Suprapubic skin (tissue), 4 donors: Measurements from ENCODE around the gene CSNK1A1L. TPM values are rescaled to one million over a fixed set of nuclear protein-coding genes. Genes with fewer than 3 reads are reported as not detected.

ENCODE experiments used
- DNase-seq, 2 donors: peaks; one replicate each; pipeline ENCODE4 v3.0.0-alpha.2; 2019; ENCODE audit warnings: low spot score in 2 of 2
- H3K27ac ChIP-seq: fragments of 200-600 bp; sonication (generic); one replicate; pipeline ENCODE4 v1.5.1; 2019
- H3K27me3 ChIP-seq: fragments of 200-600 bp; sonication (generic); one replicate; pipeline ENCODE4 v1.5.1; 2019
- H3K36me3 ChIP-seq: fragments of 200-600 bp; sonication (generic); one replicate; pipeline ENCODE4 v1.5.1; 2019
- H3K4me1 ChIP-seq: fragments of 200-600 bp; sonication (generic); one replicate; pipeline ENCODE4 v1.5.1; 2019
- H3K4me3 ChIP-seq: fragments of 200-600 bp; sonication (generic); one replicate; pipeline ENCODE4 v1.5.1; 2019; ENCODE audit warnings: mild to moderate bottlenecking
- H3K9me3 ChIP-seq: fragments of 200-600 bp; sonication (generic); one replicate; pipeline ENCODE4 v1.5.1; 2019
- CTCF ChIP-seq, 2 donors: fragments of 200-600 bp in 1 of 2; fragments of 450-650 bp in 1 of 2; sonication (generic) in 1 of 2; IDR thresholded peaks; one replicate each; pipeline ENCODE4 v1.5.1; 2016 to 2019; ENCODE audit warnings: antibody characterized with exemption in 2 of 2, mild to moderate bottlenecking in 1 of 2, moderate library complexity in 1 of 2
- EP300 ChIP-seq: sonication (generic); formaldehyde crosslinking; IDR thresholded peaks from one replicate; pipeline ENCODE4 v1.6.1; 2017; ENCODE audit warnings: antibody characterized with exemption
- POLR2A ChIP-seq, 2 donors: fragments of 450-650 bp; IDR thresholded peaks; one replicate each; pipeline ENCODE4 v1.6.1; 2017; ENCODE audit warnings: antibody characterized with exemption in 2 of 2, mild to moderate bottlenecking in 2 of 2, moderate library complexity in 2 of 2
- POLR2AphosphoS5 ChIP-seq, 3 donors: sonication (generic); formaldehyde crosslinking; IDR thresholded peaks; one replicate each; pipeline ENCODE4 v1.6.1; 2017; ENCODE audit warnings: antibody characterized with exemption in 3 of 3
- WGBS: methylation state at CpG from one replicate; pipeline ENCODE4 v1.1.5; 2018; 5-methylcytosine and 5-hydroxymethylcytosine counted together
- total RNA-seq, 4 donors: library from RNA; depleted of rRNA; stranded (reverse); fragments of >200 nt; gene quantifications; one replicate each; pipeline ENCODE4 v1.1.0, GENCODE V29; 2016

The CSNK1A1L gene
- total RNA-seq, 4 donors from 2014 or later, result not detected

- TF ChIP-seq CTCF (IDR thresholded peaks at IDR 0.05) (no peak), POLR2A (IDR thresholded peaks at IDR 0.05) (no peak), POLR2AphosphoS5 (IDR thresholded peaks at IDR 0.05) (no peak), EP300 (no peak)
- H3K36me3 ChIP-seq, result no peaks in the 10 kb centered on the region
- H3K27ac ChIP-seq, result no peak overlapping the region
- H3K9me3 ChIP-seq, result no peaks in the 10 kb centered on the region
- H3K4me1 ChIP-seq, result no peaks in the 10 kb centered on the region
- WGBS, result 81% methylated on average over 1 of the region's 1 CpG
- no peak for DNase-seq
- H3K27me3 ChIP-seq, result no peaks in the 10 kb centered on the region
- H3K4me3 ChIP-seq, result no peak overlapping the region
Observed at GRCh38 chr13:37091835-37092234, 13.6 kb downstream of the CSNK1A1L start.

- TF ChIP-seq CTCF (IDR thresholded peaks at IDR 0.05) (no peak), EP300 (no peak), POLR2AphosphoS5 (IDR thresholded peaks at IDR 0.05) (no peak), POLR2A (IDR thresholded peaks at IDR 0.05) (no peak)
- Histone ChIP-seq H3K36me3 (no peaks in the 10 kb centered on the region), H3K4me1 (no peaks in the 10 kb centered on the region), H3K27me3 (no peaks in the 10 kb centered on the region), H3K9me3 (no peaks in the 10 kb centered on the region), H3K27ac (no peak overlapping the region), H3K4me3 (no peak overlapping the region)
- 93% methylated on average over 2 of the region's 2 CpGs for WGBS
- DNase-seq, result no peak
Observed at GRCh38 chr13:37090912-37091311, 14.6 kb downstream of the CSNK1A1L start.

- H3K27ac ChIP-seq, result no peak overlapping the region
- H3K4me3 ChIP-seq, result no peak overlapping the region
- WGBS, result 94% methylated on average over 3 of the region's 3 CpGs
Observed at GRCh38 chr13:37089495-37089894, 16.0 kb downstream of the CSNK1A1L start.

GRCh38 chr13:37087486-37087885 lies 18.0 kb downstream of the CSNK1A1L start:
- Histone ChIP-seq H3K9me3 (no peaks in the 10 kb centered on the region), H3K4me1 (no peaks in the 10 kb centered on the region), H3K27me3 (no peaks in the 10 kb centered on the region), H3K27ac (no peak overlapping the region), H3K4me3 (no peak overlapping the region), H3K36me3 (no peaks in the 10 kb centered on the region)
- 82% methylated on average over 2 of the region's 2 CpGs for WGBS
- no peak for DNase-seq
- no peak for TF ChIP-seq EP300
- TF ChIP-seq POLR2AphosphoS5 (IDR thresholded peaks at IDR 0.05), result no peak
- no peak for TF ChIP-seq POLR2A (IDR thresholded peaks at IDR 0.05)
- no peak for TF ChIP-seq CTCF (IDR thresholded peaks at IDR 0.05)

More at GRCh38 chr13:37089495-37089894, 16.0 kb downstream of the CSNK1A1L start:
- H3K4me1 ChIP-seq, result no peaks in the 10 kb centered on the region
- no peak for DNase-seq
- H3K27me3 ChIP-seq, result no peaks in the 10 kb centered on the region
- H3K36me3 ChIP-seq, result no peaks in the 10 kb centered on the region
- TF ChIP-seq EP300 (no peak), POLR2AphosphoS5 (IDR thresholded peaks at IDR 0.05) (no peak), CTCF (IDR thresholded peaks at IDR 0.05) (no peak), POLR2A (IDR thresholded peaks at IDR 0.05) (no peak)
- H3K9me3 ChIP-seq, result no peaks in the 10 kb centered on the region

GRCh38 chr13:37085606-37086005 lies 19.9 kb downstream of the CSNK1A1L start:
- H3K4me3 ChIP-seq, result no peak overlapping the region
- DNase-seq, result no peak
- WGBS, result 41% methylated on average over 2 of the region's 2 CpGs
- H3K27ac ChIP-seq, result no peak overlapping the region
- TF ChIP-seq POLR2AphosphoS5 (IDR thresholded peaks at IDR 0.05) (no peak), CTCF (IDR thresholded peaks at IDR 0.05) (no peak), EP300 (no peak), POLR2A (IDR thresholded peaks at IDR 0.05) (no peak)
- no peaks in the 10 kb centered on the region for H3K9me3 ChIP-seq
- no peaks in the 10 kb centered on the region for H3K27me3 ChIP-seq
- no peaks in the 10 kb centered on the region for H3K36me3 ChIP-seq
- no peaks in the 10 kb centered on the region for H3K4me1 ChIP-seq
